Measurements from ENCODE around the gene HACD2.

Gene HACD2

GRCh38 chr3:123442125-123442524 is 142.7 kb downstream of the HACD2 start:
- no peak for DNase-seq

Measured in activated effector memory CD4-positive, alpha-beta T cell treated with Interleukin-2 at 50 U/mL for 16 hours (primary cell).